Spinal cord (tissue), 10 donors: ENCODE results near the gene TCERG1. TPM values are rescaled to one million over a fixed set of nuclear protein-coding genes. Genes with fewer than 3 reads are reported as not detected.

Experiments used
- DNase-seq, 6 donors: peaks; one replicate each; pipeline versions ENCODE4 v3.0.0 to v3.0.0-alpha.2; 2013 to 2015; ENCODE audit warnings: low spot score in 6 of 6, low read depth in 4 of 6
- H3K27ac ChIP-seq: one replicate; pipeline ENCODE4 v1.5.1; 2013; ENCODE audit warnings: low read depth, low read length, control low read depth
- H3K27me3 ChIP-seq: one replicate; pipeline ENCODE4 v1.6.1; 2013; ENCODE audit warnings: low read length; ENCODE audit not compliant: control insufficient read depth, insufficient read depth
- H3K36me3 ChIP-seq: one replicate; pipeline ENCODE4 v1.6.1; 2013; ENCODE audit warnings: low read length; ENCODE audit not compliant: control insufficient read depth, insufficient read depth
- H3K4me1 ChIP-seq: one replicate; pipeline ENCODE4 v1.6.1; 2013; ENCODE audit warnings: low read length; ENCODE audit not compliant: control insufficient read depth, insufficient read depth
- H3K4me3 ChIP-seq: one replicate; pipeline ENCODE4 v1.5.1; 2013; ENCODE audit warnings: low read depth, low read length, control low read depth
- H3K9me3 ChIP-seq: one replicate; pipeline ENCODE4 v1.6.1; 2013; ENCODE audit warnings: low read length; ENCODE audit not compliant: control insufficient read depth, insufficient read depth
- WGBS: methylation state at CpG from one replicate; pipeline ENCODE4 v1.1.5; 2013; ENCODE audit warnings: missing lambda C conversion rate; ENCODE audit not compliant: insufficient coverage; 5-methylcytosine and 5-hydroxymethylcytosine counted together
- polyA plus RNA-seq, 2 donors: library from polyadenylated mRNA; unstranded; fragments of 120-200 nt; gene quantifications; one replicate each; pipeline ENCODE4 v1.2.1, GENCODE V29; 2013; ENCODE audit not compliant: insufficient read length in 2 of 2
- total RNA-seq, 2 donors: library from RNA; depleted of rRNA in 1 of 2; stranded (reverse); fragments of 120-200 nt in 1 of 2; fragments of >200 nt in 1 of 2; gene quantifications; one replicate each; pipeline versions ENCODE4 v1.2.3 to v1.2.4, GENCODE V29; 2013 to 2014
- donor health status: healthy.

The TCERG1 gene
- total and polyA plus RNA-seq, 4 donors = 60.0 to 99.8 (median 88.3) TPM

- H3K4me3 ChIP-seq = no peak overlapping the region
- no peaks in the 10 kb centered on the region for H3K36me3 ChIP-seq
- whole genome bisulfite sequencing = 52% methylated on average over 6 of the region's 12 CpGs
- no peak overlapping the region for H3K27ac ChIP-seq
- H3K4me1 ChIP-seq = no peaks in the 10 kb centered on the region
- DNase-seq = no peak
- H3K9me3 ChIP-seq = no peaks in the 10 kb centered on the region
- peaks cover 7% of the 10 kb centered on the region for H3K27me3 ChIP-seq
Measured at GRCh38 chr5:146425023-146425422, 22.1 kb upstream of the TCERG1 start.

GRCh38 chr5:146426305-146426704, 20.8 kb upstream of the TCERG1 start:
- Histone ChIP-seq H3K4me1 (no peaks in the 10 kb centered on the region), H3K4me3 (no peak overlapping the region), H3K36me3 (no peaks in the 10 kb centered on the region), H3K9me3 (no peaks in the 10 kb centered on the region), H3K27me3 (peaks cover 7% of the 10 kb centered on the region), H3K27ac (no peak overlapping the region)
- no CpG with 5 or more reads among the region's 5 CpGs for WGBS
- no peak for DNase-seq

GRCh38 chr5:146426853-146427618, 20.1 kb upstream of the TCERG1 start:
- DNase-seq = peak in 4 of 6 donors; percentile 28 to 85 (median 62)
- Histone ChIP-seq H3K36me3 (no peaks in the 10 kb centered on the region), H3K4me3 (no peak overlapping the region), H3K27ac (no peak overlapping the region), H3K9me3 (no peaks in the 10 kb centered on the region), H3K27me3 (peaks cover 7% of the 10 kb centered on the region), H3K4me1 (no peaks in the 10 kb centered on the region)
- 10% methylated on average over 1 of the region's 7 CpGs for WGBS

GRCh38 chr5:146427619-146427997, 19.5 kb upstream of the TCERG1 start:
- no peaks in the 10 kb centered on the region for H3K4me1 ChIP-seq
- no peak overlapping the region for H3K4me3 ChIP-seq
- H3K36me3 ChIP-seq = no peaks in the 10 kb centered on the region
- no peak for DNase-seq
- WGBS = 45% methylated on average over 3 of the region's 4 CpGs
- H3K9me3 ChIP-seq = no peaks in the 10 kb centered on the region
- H3K27me3 ChIP-seq = peaks cover 5% of the 10 kb centered on the region
- no peak overlapping the region for H3K27ac ChIP-seq

GRCh38 chr5:146428658-146429057, 18.5 kb upstream of the TCERG1 start:
- Histone ChIP-seq H3K27ac (no peak overlapping the region), H3K27me3 (peaks cover 5% of the 10 kb centered on the region), H3K4me1 (no peaks in the 10 kb centered on the region), H3K4me3 (no peak overlapping the region), H3K9me3 (no peaks in the 10 kb centered on the region), H3K36me3 (no peaks in the 10 kb centered on the region)
- WGBS = 38% methylated on average over 6 of the region's 8 CpGs
- DNase-seq = peak in 1 of 6 donors; percentile 34

- H3K4me1 ChIP-seq = no peaks in the 10 kb centered on the region
- H3K27me3 ChIP-seq = peaks cover 3% of the 10 kb centered on the region
- H3K27ac ChIP-seq = no peak overlapping the region
- no peak for DNase-seq
- H3K36me3 ChIP-seq = no peaks in the 10 kb centered on the region
- no peaks in the 10 kb centered on the region for H3K9me3 ChIP-seq
- WGBS = 100% methylated on average over 1 of the region's 1 CpG
- no peak overlapping the region for H3K4me3 ChIP-seq
Measured at GRCh38 chr5:146440353-146440752, 6.8 kb upstream of the TCERG1 start.

- no peaks in the 10 kb centered on the region for H3K9me3 ChIP-seq
- no peak overlapping the region for H3K27ac ChIP-seq
- no peak overlapping the region for H3K4me3 ChIP-seq
- 88% methylated on average over 4 of the region's 5 CpGs for WGBS
- peaks cover 3% of the 10 kb centered on the region for H3K27me3 ChIP-seq
- no peaks in the 10 kb centered on the region for H3K4me1 ChIP-seq
- no peaks in the 10 kb centered on the region for H3K36me3 ChIP-seq
- no peak for DNase-seq
Measured at GRCh38 chr5:146440870-146441495, 6.2 kb upstream of the TCERG1 start.

- no peak overlapping the region for H3K4me3 ChIP-seq
- H3K36me3 ChIP-seq = no peaks in the 10 kb centered on the region
- H3K4me1 ChIP-seq = peaks cover 3% of the 10 kb centered on the region
- H3K9me3 ChIP-seq = no peaks in the 10 kb centered on the region
- no CpG with 5 or more reads among the region's 2 CpGs for WGBS
- H3K27me3 ChIP-seq = peaks cover 3% of the 10 kb centered on the region
- no peak for DNase-seq
- no peak overlapping the region for H3K27ac ChIP-seq
Measured at GRCh38 chr5:146441896-146442295, 5.2 kb upstream of the TCERG1 start.

- Histone ChIP-seq H3K36me3 (no peaks in the 10 kb centered on the region), H3K27ac (peak overlapping the region; percentile 47), H3K9me3 (no peaks in the 10 kb centered on the region), H3K4me1 (peaks cover 5% of the 10 kb centered on the region), H3K4me3 (peak overlapping the region; percentile 72), H3K27me3 (no peaks in the 10 kb centered on the region)
- DNase-seq = peak in 1 of 6 donors; percentile 8
- WGBS = 0% methylated on average over 17 of the region's 20 CpGs
Measured at GRCh38 chr5:146447734-146448380, 724 bp downstream of the TCERG1 start.
